Measurements from ENCODE around the gene C17orf58.
"Not testable (repeated sequence)": the region's sequence is repeated elsewhere in the genome, so short reads cannot be mapped to it uniquely, and the experiment has no call there.

DNA sequence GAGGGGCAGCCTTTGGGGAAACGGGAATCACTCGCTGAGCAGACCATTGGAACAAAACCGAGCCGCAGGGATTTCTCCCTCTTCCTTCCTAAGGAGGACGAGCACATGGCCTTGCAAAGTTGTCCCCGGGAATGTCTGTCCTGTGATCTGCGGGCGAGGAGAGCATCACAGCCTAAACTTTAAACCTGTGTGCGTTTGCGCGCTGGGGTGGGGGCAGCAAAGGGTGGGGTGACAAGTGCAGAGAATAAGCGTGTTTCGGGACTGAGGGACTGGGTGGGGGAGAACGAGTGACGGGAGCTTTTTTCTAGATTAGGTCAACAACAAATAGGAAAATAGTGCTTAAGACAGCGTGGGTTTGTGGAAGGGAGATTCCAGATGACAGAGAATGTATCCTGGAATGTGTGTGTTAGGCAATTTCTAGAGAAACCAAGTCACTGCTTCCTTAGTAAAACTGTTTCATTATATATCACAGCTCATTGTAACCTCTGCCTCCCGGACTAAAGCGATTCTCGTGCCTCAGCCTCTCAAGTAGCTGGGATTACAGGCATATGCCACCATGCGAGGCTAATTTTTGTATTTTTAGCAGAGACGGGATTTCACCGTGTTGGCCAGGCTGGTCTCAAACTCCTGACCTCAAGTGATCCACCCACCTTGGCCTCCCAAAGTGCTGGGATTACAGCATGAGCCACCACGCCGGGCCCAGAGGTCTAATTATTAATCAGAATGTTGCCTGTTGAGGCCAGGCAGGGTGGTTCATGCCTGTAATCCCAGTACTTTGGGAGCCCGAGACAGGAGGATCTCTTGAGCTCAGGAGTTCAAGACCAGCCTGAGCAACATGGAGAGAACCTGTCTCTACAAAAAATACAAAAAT lies at the start of gene C17orf58:
- TF ChIP-seq POLR2A (IDR thresholded peaks at IDR 0.05; ENCODE audit: low read length); GATA1 (IDR thresholded peaks at IDR 0.05; ENCODE audit: low read depth, low read length): not testable (repeated sequence)

Measured in erythroblast (primary cell).